ENCODE data around the gene ATF7.

The ATF7 gene

GRCh38 chr12:53596920-53597363, 29.2 kb downstream of the ATF7 start:
- no peak for DNase-seq (ENCODE audit: low read depth in 2 of 2)

- DNase-seq (ENCODE audit: low read depth in 2 of 2), result no peak
Measured at GRCh38 chr12:53594897-53595615, 31.1 kb downstream of the ATF7 start.

- no peak for DNase-seq (ENCODE audit: low read depth in 2 of 2)
Measured at GRCh38 chr12:53593707-53594106, 32.5 kb downstream of the ATF7 start.

- DNase-seq (ENCODE audit: low read depth in 2 of 2), result no peak
Measured at GRCh38 chr12:53593031-53593430, 33.2 kb downstream of the ATF7 start.

GRCh38 chr12:53592426-53592825, 33.8 kb downstream of the ATF7 start:
- DNase-seq (ENCODE audit: low read depth in 2 of 2), result no peak

GRCh38 chr12:53591301-53592206, 34.6 kb downstream of the ATF7 start:
- DNase-seq (ENCODE audit: low read depth in 2 of 2), result no peak

GRCh38 chr12:53590652-53591051, 35.5 kb downstream of the ATF7 start:
- DNase-seq (ENCODE audit: low read depth in 2 of 2), result no peak

- DNase-seq (ENCODE audit: low read depth in 2 of 2), result no peak
Measured at GRCh38 chr12:53589915-53590314, 36.3 kb downstream of the ATF7 start.

GRCh38 chr12:53589423-53589822, 36.8 kb downstream of the ATF7 start:
- DNase-seq (ENCODE audit: low read depth in 2 of 2), result no peak

- no peak for DNase-seq (ENCODE audit: low read depth in 2 of 2)
Measured at GRCh38 chr12:53588123-53588522, 38.1 kb downstream of the ATF7 start.

GRCh38 chr12:53586745-53587144, 39.4 kb downstream of the ATF7 start:
- no peak for DNase-seq (ENCODE audit: low read depth in 2 of 2)

GRCh38 chr12:53585448-53586125, 40.6 kb downstream of the ATF7 start:
- no peak for DNase-seq (ENCODE audit: low read depth in 2 of 2)

GRCh38 chr12:53579545-53579955, 46.6 kb downstream of the ATF7 start:
- DNase-seq (ENCODE audit: low read depth in 2 of 2), result no peak

- no peak for DNase-seq (ENCODE audit: low read depth in 2 of 2)
Measured at GRCh38 chr12:53578783-53579182, 47.4 kb downstream of the ATF7 start.

GRCh38 chr12:53577941-53578352, 48.2 kb downstream of the ATF7 start:
- DNase-seq (ENCODE audit: low read depth in 2 of 2), result no peak

GRCh38 chr12:53575502-53576249, 50.5 kb downstream of the ATF7 start:
- no peak for DNase-seq (ENCODE audit: low read depth in 2 of 2)

GRCh38 chr12:53572134-53572758, 53.9 kb downstream of the ATF7 start:
- DNase-seq (ENCODE audit: low read depth in 2 of 2), result no peak

- no peak for DNase-seq (ENCODE audit: low read depth in 2 of 2)
Measured at GRCh38 chr12:53571295-53571694, 54.9 kb downstream of the ATF7 start.

GRCh38 chr12:53568809-53569557, 57.2 kb downstream of the ATF7 start:
- DNase-seq (ENCODE audit: low read depth in 2 of 2), result no peak
